GM19238 (cell line): ENCODE results near the gene USP25.

Source experiments
- DNase-seq: peaks from one replicate; pipeline ENCODE4 v3.0.0; 2011; ENCODE audit warnings: low spot score; ENCODE audit not compliant: insufficient read length

USP25 gene

GRCh38 chr21:15759469-15759868, 29.7 kb downstream of the USP25 start:
- DNase-seq, result no peak

GRCh38 chr21:15761507-15762100, 31.8 kb downstream of the USP25 start:
- DNase-seq, result no peak

GRCh38 chr21:15763359-15763758, 33.6 kb downstream of the USP25 start:
- DNase-seq, result no peak

DNA sequence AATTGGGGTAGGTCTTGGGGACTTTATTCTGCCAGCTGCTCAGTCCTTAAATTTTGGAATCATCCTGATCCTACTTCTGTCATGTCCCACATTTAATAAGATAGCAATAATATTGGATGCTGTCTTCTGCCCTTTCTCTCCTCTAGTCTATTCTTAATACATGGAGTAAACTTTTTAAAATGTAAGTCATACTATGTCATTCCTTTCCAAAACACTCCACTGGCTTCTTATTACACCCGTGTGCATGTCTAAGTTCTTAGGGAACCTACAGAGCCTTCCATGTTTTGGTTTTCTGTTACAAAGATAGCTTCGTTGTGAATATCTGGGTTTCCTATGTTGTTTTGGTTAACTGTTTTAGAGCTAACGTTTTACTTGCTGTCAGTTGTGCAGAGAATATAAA, 35.1 kb downstream of the USP25 start:
- no peak for DNase-seq

DNA sequence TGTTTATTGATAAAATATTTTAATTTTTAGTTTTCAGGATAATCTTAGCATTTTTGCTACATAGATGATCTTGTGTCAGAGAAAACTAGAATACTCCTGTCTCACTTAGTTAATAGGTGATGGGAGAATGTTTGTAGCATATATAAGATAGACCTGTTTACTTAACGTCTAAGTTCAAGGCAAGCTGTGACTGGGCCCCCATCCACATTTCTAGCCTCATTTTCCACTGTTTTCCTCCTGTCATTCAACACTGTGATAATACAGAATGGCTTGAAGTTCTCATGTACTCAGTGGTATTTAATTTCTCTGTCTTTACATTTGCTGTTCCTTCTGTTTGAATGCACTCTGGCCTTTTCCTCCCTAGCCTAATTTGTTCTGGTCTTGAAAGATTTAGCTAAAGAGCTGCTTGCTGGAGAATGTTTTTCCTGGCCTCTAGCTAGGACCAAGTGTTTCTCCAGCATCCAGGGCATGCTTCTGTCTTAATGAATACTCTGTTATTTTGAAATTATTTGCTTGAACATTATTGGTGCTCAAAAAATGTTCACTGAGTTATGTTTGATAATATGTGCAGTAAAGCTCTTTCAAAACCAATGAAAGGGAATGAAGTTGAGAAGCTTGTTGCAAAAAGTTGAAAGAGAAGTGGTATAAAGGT, 37.3 kb downstream of the USP25 start:
- DNase-seq, result no peak

DNA sequence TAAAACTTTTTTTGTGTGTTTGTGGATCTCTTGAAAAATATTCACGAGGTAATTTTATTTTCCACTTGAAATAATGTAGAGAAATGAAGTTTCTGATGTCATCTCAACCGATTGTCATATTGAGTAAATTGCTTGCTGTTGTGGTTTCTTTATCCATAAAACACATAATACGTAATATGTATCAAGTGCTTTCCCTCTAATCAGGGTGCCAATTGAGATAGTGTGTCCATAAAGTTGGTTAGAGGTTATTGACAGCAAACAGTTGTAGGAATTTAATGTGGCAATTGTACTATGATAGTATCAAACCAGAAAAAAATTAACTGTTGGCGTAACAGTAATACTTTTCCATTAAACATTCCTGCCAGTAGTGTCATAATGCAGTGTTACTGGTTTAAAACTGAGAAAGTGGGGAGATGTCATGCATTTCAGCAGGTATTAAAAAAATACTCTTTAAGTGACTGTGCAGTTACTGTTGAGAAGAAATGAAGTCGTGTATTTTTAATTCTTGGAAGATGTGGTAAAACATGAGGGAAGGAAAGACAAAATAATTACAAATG, 38.3 kb downstream of the USP25 start:
- DNase-seq, result no peak

DNA sequence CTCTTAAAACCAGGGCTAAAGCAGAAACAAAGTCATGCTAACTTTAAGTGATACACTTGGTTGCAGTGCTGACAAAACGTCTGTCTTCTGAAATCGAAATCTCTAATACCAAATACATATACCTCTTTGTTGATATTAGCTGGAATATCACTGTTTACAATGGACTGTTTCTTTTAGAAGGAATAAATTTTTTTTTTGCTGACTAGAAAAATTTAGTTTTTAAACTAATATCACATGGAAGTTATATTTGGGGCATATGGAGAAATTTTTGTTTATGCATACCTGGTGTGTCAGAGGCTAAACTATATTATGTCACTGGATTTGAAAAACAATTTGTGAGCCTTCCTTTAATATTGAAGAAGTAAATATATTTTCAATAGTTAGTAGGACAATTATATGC, 39.1 kb downstream of the USP25 start:
- DNase-seq, result no peak

GRCh38 chr21:15771311-15771710, 41.5 kb downstream of the USP25 start:
- no peak for DNase-seq

DNA sequence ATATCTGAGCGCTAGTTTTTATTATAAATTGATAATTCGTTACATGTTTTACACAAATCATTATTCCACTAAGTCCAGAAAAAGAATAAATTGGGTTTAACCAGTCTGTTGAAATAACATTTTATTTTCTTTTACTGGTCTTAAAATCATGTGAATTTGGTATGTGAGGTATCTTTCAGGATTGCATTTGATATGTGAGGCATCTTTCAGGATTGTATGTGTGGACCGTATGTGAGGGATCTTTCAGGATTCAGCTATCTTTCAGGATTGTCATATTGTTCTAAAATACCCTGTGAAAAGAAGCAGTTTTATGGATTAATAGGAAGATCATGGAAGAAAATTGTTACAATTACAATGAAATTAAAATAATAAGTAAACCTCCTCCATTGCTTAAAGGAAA, 42.9 kb downstream of the USP25 start:
- DNase-seq, result no peak

DNA sequence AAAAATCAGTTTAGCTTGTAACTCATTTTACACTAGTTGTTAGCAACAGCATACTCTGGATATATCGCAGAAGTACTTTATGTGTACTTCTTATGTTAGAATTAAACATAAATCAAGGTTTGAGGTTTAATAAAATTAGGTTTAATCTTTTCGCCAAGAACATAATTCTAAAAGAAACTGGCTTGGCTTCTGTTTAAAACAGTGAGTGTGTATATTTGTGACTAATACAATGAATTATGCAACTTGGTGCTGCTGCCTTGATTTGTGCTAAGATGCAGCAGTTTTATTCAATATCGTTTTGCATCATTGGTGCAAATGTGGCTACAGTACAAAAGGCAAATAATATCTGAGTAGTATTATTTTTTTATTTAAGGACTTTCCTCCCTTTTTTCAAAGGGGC, 44.8 kb downstream of the USP25 start:
- DNase-seq, result no peak

DNA sequence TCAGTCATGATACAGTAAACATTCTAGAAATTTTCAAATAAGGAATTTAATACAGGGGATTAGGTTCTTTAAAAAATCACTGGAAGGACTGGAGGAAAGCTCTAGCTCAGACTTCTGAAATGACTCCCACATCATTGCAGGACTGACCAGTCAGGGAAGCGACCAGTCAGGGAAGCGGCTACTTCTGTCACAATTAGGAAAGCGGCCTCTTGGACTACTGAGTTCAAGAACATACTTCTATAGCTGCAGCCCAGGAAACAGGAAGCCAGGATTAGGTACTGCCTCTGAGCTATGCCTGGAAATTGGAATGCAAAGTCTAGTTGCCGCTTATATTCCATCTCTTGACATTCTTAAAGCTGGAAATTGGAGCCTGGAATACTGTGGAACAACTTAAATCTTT, 45.5 kb downstream of the USP25 start:
- no peak for DNase-seq

- no peak for DNase-seq
These were observed 46.2 kb downstream of the USP25 start for GRCh38 chr21:15775981-15776380.

- DNase-seq, result no peak
These were observed 47.0 kb downstream of the USP25 start for GRCh38 chr21:15776818-15777217.

DNA sequence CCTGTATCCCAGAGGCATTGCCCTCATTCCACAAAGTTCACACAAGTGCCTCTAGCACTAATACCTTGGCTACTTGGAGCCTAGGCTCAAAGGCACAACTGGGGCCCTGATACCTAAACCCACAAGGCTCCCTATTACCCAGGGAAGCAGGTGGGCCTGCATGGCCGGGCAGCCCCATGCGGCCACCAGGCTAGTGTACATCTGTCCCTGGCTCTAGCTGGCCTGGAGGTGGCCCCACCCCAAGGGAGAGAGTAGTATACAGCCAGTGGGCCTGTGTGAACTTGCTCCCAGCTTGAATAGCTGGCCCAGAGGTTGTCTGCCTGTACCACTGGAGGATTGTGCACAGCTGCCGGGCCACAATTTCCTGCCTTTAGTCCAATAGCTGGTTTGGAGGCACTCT, 52.2 kb downstream of the USP25 start:
- DNase-seq, result no peak

- DNase-seq, result no peak
These were observed 59.2 kb downstream of the USP25 start for GRCh38 chr21:15788847-15789523.

- no peak for DNase-seq
These were observed 63.3 kb downstream of the USP25 start for GRCh38 chr21:15793109-15793508.

DNA sequence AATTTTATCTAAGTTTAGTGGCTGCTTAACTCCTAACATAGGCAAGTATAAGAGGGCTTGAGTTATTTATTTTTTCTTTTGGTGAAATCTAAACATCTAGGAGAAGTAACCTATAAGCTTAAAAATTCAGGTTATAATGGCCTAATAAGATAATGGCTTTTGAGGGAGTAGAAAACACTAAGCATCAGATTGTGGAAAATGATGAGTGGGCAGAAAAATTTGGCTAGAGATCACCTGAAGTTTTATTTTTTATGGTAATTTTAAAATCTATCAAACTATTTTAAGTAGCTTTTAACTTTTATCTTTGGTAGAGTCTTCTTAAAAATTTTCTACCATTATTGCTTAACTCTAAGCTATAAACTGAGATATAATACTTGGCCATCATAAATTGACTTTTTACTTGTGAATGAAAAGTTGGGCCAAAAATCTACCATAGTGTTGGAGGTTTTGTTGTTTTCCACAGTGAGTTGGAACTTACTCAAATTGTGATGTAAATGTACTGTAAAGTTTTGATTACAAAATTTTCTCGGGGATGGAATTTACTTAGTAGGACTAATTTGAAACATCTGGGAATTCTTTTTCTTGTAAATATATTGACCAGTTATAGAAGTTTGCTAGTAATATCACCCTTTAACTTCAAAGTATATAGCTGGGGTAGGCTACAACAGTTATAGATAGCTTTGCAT, 63.9 kb downstream of the USP25 start:
- no peak for DNase-seq

DNA sequence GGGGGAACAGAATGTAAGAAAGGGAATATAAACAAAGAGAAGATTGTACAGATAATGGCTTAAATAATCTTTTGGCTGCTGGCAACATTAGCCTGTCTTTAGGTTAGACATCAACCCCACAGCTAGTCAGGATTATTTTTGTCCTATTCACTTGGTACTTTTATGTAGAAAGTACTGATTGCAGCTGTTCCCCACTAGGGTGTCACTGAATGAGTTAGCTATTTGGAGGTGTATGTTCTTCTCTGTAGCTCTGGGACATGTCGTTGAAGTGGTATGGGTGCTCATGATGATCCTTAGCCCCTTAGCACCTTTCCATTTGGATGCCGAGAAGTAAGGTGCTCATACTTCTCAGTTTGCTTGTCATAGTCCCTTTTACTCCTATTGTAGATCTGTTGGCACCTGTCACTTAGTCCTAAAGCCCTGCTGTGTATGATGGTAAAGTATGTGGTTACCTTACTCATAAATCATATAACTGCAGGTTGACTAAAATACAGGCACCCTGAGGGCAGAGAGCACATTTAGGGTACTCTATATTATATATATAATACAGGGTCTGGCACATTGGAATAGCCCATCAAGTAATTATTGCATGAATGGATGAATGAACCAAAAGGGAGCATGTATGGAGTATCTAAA, 64.6 kb downstream of the USP25 start:
- no peak for DNase-seq

DNA sequence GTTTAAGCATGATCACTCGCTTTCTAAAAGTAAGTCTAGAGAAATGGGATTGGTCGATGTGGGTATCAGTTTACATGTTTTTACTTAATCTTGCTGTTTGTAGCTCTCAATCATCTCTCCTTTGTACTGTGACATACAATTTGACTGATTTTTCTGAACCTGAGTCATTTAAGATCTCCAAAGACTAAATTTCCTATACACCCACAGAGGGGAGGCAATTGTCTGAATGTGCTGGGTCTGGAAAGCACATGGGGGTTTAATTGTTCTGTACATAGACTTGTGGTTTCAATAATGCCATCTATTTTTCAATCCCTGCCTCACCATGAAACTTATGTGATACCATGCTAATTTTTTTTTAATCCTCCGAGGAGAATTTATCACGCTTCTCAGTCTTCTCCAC, 65.8 kb downstream of the USP25 start:
- DNase-seq, result no peak

DNA sequence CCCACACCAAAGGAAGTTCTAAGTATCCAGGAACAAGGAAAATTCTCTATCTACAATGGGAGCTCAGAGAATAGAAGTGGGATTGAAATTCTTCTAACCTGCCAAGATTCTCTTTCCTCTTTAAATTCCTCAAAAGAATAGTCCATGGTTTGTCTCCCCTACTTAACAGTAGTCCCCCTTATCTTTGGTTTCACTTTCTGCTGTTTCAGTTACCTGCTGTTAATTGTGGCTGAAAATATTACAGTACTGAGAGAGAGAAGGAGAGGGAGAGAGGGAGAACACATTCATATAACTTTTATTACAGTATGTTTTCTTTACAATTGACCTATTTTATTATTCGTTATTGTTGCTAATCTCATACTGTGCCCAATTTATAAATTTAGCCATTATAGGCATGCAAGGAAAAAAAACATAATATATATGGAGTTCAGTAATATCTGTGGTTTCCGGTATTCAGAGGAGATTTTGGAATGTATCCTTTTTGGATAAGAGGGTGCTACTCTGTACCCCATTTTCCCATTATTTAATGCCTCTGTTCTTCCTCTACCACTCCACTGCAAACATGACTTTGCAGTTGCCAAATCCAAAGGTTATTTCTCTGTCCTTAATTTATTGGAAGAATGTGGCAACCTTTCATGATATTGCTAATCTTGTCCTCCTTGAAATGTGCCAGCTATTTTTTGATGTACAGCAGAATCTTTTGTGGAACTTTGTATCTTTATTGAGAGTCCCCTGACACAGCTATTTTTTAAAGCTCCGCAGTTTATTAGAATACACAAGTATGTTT, 68.0 kb downstream of the USP25 start:
- DNase-seq, result no peak

DNA sequence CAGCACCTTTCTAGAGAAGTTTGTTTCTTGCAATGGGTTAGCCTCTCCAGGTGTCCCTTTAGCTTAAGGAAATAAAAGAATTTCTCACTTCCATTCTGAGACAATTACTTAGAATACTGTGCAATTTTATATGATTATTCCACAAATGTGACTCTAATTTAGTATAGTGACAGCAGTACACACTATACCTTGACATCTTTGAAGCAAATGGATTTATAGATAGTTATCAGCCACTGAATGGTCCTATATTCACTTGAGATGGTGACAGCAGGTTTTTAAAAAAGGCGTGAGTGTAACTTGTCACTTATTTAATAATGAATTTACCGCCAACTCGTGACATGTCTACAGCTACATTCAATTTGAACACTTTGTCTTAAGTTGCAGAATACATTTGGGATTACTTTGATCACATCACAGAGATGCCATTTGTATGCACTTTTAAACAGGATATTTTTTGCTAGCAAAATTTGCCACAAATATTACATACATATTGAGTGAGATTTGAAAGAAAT, 71.6 kb downstream of the USP25 start:
- DNase-seq, result no peak
